ENCODE measurements around the gene RXRA. TPM values are rescaled to one million over a fixed set of nuclear protein-coding genes. Genes with fewer than 3 reads are reported as not detected.

RXRA gene
- total and polyA plus RNA-seq, 2 of the 13 experiments (the other 11 are each of a cell fraction or from before 2014, with no cell fraction given): 18.9 to 29.2 TPM

DNA sequence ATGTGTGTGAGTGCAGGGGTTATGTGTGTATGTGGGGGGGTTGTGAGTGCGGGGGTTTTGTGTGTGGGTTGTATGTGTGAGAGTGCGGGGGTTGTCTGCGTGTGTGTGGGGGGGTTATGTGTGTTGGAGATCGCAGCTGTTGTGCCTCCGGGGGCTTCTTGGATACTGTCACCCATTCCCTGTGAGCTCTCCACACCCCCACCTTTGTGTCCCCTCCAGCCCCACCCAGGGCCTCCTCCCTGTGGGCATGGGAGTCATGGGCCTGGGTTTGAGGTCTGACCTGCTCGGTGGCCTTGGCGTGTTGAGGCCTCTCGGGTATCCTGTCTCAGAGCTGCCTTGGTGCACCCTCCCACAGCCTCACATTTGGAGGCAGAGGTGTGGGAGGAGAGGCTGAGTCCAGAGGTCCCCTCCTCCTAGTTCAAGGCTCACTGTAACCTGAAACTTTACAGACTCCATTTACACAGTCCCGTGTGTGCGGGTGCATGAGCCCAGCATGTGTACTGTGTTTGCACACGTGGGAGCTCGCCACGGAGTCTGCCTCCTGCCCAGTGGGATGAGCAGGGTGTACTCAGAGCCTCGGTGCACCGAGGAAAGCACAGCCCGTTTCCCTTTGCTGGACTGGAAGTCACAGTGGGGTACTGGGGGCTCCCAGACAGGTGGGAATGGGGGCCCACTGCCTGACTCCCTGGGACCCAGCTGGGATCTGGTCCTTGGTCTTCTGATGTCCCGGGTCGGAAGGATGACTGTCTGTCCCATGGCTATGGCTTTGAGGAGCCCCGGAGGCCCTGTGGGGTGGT is 43.4 kb downstream of the RXRA start (continued):
- TF ChIP-seq ZNF878 (CRISPR knock-in tag; IDR thresholded peaks at IDR 0.05): no peak
- TF ChIP-seq, protein P1, sequence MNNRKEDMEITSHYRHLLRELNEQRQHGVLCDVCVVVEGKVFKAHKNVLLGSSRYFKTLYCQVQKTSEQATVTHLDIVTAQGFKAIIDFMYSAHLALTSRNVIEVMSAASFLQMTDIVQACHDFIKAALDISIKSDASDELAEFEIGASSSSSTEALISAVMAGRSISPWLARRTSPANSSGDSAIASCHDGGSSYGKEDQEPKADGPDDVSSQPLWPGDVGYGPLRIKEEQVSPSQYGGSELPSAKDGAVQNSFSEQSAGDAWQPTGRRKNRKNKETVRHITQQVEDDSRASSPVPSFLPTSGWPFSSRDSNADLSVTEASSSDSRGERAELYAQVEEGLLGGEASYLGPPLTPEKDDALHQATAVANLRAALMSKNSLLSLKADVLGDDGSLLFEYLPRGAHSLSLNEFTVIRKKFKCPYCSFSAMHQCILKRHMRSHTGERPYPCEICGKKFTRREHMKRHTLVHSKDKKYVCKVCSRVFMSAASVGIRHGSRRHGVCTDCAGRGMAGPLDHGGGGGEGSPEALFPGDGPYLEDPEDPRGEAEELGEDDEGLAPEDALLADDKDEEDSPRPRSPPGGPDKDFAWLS (CRISPR knock-in tag; IDR thresholded peaks at IDR 0.05; ENCODE audit: borderline replicate concordance): no peak
- no peak for TF ChIP-seq ZNF503 (CRISPR knock-in tag; IDR thresholded peaks at IDR 0.05)
- no peak for TF ChIP-seq ZMYM4 (CRISPR knock-in tag; IDR thresholded peaks at IDR 0.05)
- no peak for TF ChIP-seq SMC3 (IDR thresholded peaks at IDR 0.05; ENCODE audit: low read length)
- TF ChIP-seq NFATC3 (CRISPR knock-in tag; IDR thresholded peaks at IDR 0.05): no peak
- no peak for TF ChIP-seq ZFAT (CRISPR knock-in tag; conservative IDR thresholded peaks at IDR 0.05)
- TF ChIP-seq, protein P2, sequence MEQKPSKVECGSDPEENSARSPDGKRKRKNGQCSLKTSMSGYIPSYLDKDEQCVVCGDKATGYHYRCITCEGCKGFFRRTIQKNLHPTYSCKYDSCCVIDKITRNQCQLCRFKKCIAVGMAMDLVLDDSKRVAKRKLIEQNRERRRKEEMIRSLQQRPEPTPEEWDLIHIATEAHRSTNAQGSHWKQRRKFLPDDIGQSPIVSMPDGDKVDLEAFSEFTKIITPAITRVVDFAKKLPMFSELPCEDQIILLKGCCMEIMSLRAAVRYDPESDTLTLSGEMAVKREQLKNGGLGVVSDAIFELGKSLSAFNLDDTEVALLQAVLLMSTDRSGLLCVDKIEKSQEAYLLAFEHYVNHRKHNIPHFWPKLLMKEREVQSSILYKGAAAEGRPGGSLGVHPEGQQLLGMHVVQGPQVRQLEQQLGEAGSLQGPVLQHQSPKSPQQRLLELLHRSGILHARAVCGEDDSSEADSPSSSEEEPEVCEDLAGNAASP (CRISPR knock-in tag; IDR thresholded peaks at IDR 0.05; ENCODE audit: borderline replicate concordance): 0 out of 2 replicates have a peak, but pooled peaks have one; percentile 14
- TF ChIP-seq ZNF343 (CRISPR knock-in tag; IDR thresholded peaks at IDR 0.05): no peak
- TF ChIP-seq STAT5B (CRISPR knock-in tag; IDR thresholded peaks at IDR 0.05): no peak
- TF ChIP-seq ARNTL (CRISPR knock-in tag; IDR thresholded peaks at IDR 0.05): peak; percentile 85; the same call in 1 of the 2 replicates
- no peak for TF ChIP-seq GMEB1 (CRISPR knock-in tag; IDR thresholded peaks at IDR 0.05; ENCODE audit: borderline replicate concordance)
- TF ChIP-seq MEIS1 (CRISPR knock-in tag; IDR thresholded peaks at IDR 0.05; ENCODE audit: borderline replicate concordance): no peak; the same call in 1 of the 2 replicates
